ENCODE results near the gene CEP41.
"Not testable (repeated sequence)": the region's sequence is repeated elsewhere in the genome, so short reads cannot be mapped to it uniquely, and the experiment has no call there.

The CEP41 gene

DNA sequence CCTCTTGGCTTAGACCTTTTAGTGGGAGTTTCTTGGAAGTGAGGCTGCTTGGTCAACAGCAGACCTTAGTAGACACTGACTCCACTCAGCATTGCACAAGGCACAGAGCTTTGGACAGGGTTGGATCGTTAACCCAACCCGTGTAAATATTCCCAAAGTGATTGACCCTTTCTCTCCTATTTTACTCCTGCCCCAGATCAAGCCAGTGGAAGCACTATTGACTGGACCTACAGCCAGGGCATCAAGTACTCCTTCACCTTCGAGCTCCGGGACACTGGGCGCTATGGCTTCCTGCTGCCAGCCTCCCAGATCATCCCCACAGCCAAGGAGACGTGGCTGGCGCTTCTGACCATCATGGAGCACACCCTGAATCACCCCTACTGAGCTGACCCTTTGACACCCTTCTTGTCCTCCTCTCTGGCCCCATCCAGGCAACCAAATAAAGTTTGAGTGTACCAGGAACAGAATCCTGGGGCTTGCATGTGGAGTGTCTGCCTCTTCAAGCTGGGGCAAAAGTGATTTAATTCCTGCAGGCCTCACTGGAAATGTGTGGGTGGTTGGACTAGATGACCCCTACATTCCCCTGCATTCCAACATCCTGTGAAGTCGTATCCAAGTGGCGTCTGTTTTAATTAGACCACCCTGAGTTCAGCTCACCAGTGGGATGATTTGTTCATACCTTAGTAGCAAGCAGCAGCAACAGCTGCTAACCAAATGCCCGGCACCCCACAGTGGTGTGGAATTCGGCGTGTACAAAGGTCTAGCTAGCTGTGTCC lies 53.0 kb downstream of the CEP41 start:
- no peak for DNase-seq (ENCODE audit: low read depth in 2 of 2)

DNA sequence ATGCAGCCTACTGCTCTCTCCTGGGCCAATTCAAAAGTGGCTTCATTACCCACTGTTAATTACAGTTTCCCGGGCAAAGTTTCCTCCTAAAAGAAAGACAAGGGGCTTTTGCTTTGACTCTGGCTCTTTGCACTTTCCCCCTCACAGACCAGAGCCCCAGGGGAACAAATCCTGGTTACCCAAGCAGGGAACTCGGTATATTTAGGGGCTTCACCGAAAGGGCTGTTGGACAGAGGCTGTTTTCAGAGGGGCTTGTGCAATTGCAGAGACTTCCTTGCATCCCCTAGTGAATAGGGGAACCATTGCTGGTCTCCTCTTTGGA lies 53.5 kb downstream of the CEP41 start:
- DNase-seq (ENCODE audit: low read depth in 2 of 2): no peak

DNA sequence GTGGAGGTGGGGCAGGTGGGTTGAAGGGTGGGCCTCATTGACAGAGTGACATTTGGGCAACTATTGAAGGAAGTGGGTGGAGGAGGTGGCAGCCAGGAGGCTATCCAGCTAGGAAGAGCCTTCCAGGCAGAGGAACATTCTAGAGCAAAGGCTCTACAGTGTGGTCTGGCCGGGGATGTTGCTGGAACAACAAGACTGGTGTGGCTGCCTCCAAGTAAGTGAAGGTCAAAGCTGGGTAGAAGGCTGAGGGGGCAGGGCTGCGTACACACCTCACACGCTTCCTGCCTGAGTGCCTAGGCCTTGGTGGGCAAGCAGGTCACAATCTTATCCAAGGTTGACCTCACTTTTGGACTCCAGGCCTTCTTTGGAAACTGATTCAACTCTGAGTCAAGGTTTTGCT lies 53.9 kb downstream of the CEP41 start:
- no peak for DNase-seq (ENCODE audit: low read depth in 2 of 2)

DNA sequence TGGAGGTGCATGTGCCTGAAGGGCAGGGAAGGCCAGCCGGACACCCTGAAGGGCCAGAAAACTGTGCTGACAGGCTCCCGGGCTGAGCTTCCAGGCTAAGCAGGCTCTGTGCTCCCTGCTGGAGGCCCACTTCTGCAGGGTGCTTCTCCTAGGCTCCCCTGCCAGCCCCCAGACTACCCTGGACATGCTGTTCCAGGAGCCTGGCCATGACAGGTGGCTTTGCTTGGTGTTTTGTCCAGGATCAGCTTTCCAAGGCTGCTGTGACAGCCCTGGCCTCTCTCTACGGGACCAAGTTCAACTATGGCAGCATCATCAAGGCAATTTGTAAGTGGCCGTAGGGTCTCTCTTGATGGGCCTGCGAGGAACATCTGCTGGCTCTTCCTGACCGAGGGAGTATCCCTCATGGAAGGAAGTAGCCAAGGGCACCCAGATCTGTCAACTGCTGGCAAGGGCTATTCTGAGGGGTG lies 55.2 kb downstream of the CEP41 start:
- DNase-seq (ENCODE audit: low read depth in 2 of 2): no peak

DNA sequence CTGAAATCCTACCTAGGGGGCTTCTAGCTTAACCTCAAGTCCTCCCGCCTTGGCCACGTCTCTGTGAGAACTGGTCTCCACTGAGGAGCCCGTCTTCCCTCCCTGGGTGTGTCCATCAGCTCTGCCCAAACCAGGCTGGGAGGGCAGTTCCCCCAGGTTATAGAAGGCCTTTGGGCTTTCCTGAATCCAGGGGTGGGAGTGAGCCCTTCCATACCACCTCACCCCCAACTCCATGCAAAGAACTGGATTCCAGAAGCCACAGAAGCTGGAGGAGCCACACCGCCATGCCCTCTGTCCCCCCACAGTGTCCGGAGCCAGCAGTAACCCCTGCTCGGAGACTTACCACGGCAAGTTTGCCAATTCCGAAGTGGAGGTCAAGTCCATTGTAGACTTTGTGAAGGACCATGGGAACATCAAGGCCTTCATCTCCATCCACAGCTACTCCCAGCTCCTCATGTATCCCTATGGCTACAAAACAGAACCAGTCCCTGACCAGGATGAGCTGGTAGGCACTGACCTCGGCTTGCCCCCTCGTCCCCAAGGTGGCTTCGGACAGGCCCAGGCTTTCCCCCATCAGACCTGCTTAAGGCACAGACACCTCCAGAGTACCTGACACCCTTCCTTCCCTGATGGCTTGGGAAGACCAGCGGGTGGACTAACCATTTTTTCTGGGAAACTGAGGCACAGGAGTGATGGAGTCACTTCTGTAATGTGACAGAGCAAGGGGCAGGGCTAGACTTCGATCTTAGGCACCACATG lies 55.8 kb downstream of the CEP41 start:
- DNase-seq (ENCODE audit: low read depth in 2 of 2): no peak

DNA sequence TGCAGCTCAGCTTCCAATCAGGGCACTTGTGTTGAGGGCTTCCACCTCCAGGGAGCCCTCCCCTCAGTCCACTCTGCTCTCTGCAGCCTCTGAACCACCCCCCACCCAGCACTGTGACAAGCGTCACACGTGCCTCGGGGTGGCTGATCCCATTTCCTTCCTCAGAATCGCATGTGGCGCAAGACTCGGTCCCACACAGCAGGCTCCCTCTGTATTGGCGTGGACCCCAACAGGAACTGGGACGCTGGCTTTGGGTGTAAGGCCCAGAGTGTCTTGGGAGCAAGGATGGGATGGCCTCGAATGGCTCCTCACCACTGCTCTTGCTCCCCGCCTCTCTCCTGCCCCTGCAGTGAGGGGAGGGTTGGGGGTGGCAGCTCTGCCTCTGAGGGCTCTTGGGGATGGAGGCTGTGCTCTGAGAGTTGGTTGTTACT lies 56.4 kb downstream of the CEP41 start:
- no peak for DNase-seq (ENCODE audit: low read depth in 2 of 2)

DNA sequence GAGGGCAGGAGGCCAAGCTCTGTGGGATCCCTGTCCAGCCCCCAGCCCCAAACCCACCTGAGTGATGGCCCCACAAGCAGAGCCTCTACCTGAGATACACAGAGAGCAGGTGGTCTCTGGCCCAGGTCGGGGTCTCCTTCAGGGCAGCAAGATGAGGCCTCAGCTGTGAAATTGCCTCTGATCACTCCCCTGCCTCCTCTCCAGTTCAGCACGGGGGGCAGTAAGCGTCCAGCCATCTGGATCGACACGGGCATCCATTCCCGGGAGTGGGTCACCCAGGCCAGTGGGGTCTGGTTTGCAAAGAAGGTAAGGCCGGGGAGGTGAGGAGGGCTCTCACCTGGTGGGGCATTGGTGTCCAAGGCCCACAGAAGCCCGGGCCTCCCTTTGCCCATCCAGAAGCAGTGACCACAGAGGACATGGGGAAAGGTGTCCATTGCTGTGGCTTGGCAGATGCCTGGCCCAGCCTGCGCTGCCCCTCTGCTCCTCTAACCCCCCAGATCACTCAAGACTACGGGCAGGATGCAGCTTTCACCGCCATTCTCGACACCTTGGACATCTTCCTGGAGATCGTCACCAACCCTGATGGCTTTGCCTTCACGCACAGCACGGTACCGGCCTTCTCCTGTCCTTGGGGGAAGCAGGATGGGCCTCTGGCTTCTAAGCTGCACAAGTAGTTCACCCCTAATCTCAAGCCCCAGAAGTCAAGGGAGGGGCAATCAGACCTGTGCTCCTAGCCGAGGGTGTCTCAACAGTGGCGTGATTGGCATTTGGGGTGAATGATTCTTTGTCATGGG lies 57.4 kb downstream of the CEP41 start:
- no peak for DNase-seq (ENCODE audit: low read depth in 2 of 2)

DNA sequence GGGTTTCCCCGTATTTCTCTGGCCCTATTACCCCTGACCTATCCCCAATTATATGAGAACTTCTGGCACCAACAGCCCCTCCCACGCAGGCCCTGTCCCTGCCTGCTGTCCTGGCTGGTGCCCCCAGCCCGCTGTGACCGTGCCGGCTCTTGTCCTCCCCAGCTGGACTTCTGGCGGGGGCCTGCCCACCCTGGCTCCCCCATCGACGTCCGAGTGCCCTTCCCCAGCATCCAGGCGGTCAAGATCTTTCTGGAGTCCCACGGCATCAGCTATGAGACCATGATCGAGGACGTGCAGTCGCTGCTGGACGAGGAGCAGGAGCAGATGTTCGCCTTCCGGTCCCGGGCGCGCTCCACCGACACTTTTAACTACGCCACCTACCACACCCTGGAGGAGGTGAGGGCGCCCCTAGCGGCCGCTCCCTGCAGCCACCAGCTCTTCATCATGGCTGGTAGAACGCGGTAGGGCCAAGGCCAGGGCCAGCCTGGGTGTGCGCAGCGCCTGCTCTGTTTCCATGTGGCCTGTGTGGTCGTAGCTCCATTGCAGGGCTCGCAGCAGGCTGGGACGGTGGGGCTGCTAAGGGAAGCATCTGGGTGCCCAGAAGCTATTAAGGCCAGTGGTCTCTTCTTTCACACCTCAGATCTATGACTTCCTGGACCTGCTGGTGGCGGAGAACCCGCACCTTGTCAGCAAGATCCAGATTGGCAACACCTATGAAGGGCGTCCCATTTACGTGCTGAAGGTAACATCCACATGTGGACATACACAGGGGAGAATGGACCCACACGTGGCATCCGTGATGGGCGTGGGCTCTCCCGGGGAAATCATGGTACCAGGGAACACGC lies 59.1 kb downstream of the CEP41 start:
- no peak for DNase-seq (ENCODE audit: low read depth in 2 of 2)

DNA sequence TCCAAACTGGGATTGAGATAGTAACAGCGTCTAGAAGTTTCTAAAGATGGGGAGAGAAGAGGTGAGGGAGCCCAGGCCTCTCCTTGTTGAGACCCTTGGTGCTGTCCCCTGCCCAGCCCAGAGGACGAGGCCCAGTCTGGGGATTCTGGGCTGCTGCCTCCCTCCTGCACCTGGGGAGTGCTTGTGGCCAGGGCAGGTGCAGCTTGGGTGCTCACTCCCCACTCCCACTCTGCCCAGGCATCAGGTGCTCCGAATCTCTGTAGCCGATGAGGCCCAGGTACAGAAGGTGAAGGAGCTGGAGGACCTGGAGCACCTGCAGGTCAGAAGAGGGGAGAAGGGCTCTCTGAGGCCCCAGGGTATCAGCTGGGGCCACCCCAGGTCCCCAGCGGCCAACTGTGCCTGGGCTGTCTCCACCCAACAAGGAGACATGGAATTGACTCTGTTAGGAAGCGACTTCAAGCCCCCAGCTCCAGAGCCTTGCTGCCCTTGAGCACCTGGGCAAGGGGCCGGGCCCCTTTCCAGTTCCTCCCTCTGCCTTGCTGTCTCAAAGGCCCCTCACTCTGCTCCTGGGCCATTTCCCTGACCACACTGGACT lies 59.9 kb downstream of the CEP41 start:
- no peak for DNase-seq (ENCODE audit: low read depth in 2 of 2)

DNA sequence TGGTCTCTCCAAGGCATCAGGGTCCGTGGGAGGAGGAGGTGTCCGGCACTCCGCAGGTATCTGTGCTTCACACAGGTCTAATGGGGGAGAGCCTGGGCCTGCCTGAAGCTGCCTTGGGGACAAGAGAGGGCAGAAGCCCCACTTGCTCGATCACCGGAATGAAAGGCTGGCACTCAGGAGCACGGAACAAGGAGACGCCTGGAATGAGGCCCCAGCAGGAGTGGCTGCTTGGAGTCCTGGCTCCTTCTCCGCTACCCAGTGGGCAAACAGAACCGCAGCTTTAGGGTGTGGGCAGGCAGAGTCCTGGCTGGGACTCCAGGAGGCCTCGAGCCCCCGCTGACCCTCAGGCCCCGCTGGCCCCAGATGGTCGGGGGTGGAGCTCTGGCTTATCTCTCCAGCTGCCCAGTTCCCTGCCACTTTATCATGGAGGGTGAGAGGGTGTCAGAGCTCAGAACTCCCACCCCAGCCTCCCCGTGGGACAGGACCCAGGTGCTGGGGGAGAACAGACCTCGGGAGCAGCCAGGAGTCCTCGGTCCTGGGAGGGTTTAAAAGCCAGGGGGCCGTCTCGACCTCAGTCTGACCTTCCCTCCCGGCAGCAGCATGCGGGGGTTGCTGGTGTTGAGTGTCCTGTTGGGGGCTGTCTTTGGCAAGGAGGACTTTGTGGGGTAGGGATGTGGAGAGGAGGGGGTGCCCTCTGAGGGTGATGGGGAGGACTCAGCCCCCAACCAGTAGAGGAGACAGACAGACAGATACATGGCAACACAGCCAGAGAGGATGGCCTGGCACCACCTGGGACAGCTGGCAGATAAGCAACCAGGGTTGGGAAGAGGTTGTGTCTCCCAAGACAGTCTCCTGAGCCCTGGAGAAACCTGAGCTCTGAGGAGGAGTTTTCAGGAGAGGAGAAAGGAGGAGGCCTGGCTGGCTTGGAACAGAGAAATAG lies 60.6 kb downstream of the CEP41 start, which contains the start of gene CPA1:
CPA1 (plus strand) TSS at position 574 of the 940 bp plus-strand sequence; CDS start at position 601, 27 bp downstream.
- DNase-seq (ENCODE audit: low read depth in 2 of 2): no peak

DNA sequence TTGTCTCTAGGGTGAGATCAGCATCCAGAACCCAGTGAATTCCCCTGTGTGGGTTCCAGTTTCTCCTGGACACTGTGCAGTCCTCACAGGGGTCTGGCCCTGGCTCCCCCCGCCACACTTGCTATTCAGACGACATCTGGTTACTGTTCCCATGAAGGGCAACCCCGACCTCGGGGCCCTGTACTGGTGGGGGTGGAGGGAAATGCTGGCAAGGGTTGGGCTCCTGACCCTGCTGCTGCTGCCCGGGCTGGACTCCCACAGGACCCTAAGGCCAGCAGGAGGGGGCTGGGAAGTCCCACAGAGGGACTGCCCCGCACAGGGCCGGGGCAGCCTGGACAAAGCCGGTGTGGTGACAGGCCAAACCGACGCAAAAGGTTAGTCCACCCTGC lies 61.3 kb downstream of the CEP41 start:
- no peak for DNase-seq (ENCODE audit: low read depth in 2 of 2)

DNA sequence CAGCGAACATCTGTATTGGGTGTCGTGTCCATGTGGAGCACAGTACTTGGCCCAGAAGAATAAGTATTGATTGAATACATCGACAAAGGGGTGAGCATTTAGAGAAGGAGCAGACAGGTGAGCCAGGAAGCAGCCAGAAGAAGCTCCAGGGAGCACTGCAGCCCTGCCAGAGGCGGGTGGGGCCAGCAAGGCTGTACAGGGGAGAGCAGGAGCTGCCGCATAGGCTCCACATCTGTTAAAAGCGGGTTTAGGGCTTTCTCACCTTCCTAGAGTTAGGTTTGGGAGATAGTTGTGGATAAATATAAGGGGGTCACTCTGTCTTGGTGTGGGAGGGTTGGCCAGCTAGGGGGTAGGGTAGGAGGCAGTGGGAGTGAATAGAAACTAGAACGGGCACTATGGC lies 61.8 kb downstream of the CEP41 start:
- DNase-seq (ENCODE audit: low read depth in 2 of 2): no peak

DNA sequence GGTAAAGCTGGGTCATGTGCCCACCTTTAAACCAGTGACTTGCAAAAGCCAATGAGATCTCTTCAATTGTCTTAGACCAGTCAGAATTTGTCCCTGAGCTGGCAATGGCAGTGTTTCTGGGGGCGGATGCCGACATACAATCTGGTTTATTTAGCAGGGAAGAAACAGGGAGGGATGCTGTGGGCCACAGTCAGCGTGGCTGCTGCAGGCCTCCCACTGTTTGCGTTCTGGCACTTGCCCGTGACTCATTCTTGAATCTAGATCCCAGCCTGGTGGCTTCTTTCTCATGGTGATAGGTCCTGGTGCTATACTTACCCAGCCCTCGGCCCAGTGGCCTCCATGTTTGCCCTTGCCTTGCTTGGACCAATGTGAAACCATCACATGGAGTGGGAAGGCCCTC lies 63.6 kb downstream of the CEP41 start:
- no peak for DNase-seq (ENCODE audit: low read depth in 2 of 2)

DNA sequence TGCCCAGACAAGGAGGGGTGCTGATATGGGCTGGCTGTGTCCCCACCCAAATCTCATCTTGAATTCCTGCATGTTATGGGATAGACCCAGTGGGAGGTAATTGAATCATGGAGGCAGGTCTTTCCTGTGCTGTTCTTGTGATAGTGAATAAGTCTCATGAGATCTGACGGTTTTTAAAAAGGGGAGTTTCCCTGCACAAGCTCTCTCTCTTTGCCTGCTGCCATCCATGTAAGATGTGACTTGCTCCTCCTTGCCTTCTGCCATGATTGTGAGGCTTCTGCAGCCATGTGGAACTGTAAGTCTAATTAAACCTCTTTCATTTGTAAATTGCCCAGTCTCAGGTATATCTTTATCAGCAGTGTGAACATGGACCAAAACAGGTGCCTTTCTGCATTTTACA lies 64.4 kb downstream of the CEP41 start:
- DNase-seq (ENCODE audit: low read depth in 2 of 2): not testable (repeated sequence)

DNA sequence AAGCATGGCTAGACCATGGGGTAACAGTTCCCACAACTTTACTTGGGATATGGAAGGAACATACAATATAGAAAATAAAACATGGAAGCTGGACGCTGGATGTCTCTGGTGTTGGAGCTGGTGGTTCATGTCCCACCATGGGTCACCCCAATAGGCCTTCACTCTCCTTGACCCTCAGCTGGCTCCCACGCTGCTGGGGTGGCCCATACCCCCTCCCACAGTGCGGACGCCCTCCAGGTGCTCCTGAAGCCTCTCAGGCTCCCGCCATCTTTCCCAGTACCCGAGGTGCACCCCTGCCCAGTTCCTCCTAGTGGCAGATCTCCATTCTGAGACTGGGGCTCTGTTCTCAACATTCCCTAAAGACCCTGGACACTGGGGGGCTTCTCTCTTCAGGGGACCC lies 66.3 kb downstream of the CEP41 start:
- no peak for DNase-seq (ENCODE audit: low read depth in 2 of 2)

DNA sequence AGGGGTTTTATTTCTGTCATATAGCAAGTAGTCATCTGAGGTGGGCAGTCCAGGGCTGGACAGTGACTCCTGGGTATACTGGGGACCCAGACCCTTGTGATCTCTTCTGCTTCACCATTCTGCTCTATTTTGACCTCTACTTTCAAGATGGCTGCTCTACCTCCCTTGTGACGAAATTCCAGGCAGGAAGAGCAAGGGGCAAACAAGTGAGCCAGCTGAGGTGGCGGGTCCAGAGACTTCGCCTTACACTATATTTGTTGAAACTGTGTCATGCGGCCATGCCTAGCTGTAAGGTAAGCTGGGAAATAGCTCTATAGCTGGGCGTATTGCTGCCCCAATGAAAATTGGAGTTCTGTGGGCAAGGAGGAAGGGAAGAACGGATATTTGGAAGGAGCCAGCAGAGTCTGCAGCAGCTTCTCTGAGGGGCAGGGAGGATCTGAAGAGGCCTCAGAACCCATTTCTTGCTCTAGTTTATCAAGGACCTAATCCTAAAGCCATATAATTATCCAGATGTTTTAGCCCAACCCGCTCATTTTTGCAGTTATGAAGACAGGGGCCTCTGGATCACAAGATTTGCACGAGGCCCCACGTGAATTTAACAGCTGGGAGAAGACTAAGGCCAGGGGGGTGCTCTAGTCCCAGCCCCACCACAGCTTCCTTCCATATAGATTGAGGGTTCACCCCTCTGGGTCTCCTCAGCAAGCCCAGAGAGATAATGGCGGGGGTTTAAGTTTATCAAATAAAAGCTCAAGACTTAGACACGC lies 68.2 kb downstream of the CEP41 start:
- DNase-seq (ENCODE audit: low read depth in 2 of 2): no peak

DNA sequence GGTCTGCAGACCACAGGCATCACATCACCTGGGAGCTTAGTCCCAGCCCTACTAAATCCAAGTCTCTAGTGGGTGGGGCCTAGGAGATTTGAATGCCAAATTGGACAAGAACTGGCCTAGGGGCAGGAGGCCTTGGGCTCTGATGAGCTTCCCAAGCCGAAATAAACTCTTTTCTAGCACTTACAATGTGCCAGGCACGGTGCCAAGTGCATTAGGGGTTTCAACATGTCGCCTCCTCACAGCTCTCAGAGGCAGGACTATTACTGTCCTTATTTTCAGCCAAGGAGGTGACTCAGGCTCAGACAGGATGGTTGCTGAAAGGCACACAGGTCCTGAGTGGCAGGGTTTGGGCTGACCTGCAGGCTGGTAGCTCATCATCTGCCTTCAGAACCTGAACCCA lies 69.8 kb downstream of the CEP41 start:
- no peak for DNase-seq (ENCODE audit: low read depth in 2 of 2)

DNA sequence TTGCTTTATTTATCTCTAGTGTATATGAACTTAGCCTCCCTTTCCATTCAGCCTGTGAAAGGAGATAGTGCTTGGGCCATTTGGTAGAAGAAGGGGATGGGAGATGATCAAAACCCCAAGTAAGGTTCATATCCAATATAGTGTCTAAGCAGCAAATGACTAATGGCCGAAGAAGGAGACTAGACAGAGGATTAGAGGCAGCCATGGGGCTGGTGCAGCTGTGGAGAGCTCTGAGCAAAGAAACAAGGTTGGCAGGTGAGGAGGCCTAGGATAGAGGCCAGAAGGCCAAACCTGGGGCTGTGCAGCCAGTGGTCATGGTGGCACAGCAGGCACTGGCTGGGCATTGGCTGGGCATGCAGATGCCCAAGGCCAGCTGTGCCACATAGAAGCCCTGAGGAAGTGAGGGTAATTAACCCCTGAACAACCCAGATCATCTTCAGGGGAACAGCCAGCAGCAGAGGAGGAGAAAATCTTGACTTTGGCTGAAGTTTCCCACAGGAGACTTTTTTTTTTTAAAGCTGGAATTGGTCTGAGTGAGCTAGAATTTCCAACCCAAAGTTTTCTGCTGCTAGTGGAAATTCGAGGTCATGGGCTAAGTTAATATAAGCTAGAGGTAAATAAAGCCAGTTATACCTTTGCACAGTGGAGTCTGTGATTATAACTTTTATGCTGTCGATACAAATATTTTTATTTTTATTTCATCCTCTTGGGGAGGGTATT lies 70.8 kb downstream of the CEP41 start:
- DNase-seq (ENCODE audit: low read depth in 2 of 2): no peak

Data from activated CD8-positive, alpha-beta memory T cell treated with anti-CD3 and anti-CD28 coated beads for 4 hours (primary cell).